Measurements from ENCODE around the gene PRELID1. TPM values are rescaled to one million over a fixed set of nuclear protein-coding genes. Genes with fewer than 3 reads are reported as not detected.
"Not testable (repeated sequence)": the region's sequence is repeated elsewhere in the genome, so short reads cannot be mapped to it uniquely, and the experiment has no call there.

Gene PRELID1
- total RNA-seq, 2 donors from 2014 or later, result 42.2 to 54.0 TPM

DNA sequence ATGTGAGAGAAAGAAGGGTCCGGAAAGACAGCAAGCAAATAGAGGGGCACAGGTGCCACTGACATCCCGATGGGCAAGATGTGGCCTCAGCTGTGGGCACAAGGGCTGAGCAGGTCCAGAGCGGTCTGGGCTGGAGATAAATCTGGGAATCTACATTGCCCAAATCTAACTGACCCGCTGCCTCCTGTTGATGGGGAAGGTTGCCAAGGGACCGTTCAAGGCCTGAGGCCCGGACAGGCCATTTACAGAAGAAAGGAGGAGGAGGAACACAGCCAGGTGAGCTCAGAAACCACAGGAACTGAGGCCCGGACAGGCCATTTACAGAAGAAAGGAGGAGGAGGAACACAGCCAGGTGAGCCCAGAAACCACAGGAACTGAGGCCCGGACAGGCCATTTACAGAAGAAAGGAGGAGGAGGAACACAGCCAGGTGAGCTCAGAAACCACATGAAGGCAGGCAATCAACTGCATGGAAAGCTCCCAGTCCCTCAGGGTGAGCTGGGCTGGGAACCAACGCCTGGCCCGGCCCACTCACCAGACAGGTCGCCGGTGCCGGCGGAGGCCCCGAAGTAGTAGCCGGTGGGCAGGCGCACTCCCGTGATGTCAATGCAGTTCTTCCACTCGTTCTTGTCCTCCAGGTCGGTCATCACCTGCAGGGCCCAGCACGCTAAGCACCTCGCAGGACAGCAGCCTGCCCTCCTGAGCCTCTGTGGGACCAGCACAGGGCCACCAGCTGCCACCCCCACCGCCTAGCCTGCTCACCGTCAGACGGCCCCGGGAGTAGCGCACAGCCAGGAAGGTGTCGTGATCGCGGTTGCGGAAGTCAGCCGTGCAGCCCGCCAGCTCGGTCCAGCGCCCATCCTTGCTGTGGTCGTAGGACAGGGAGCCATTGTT is 33.2 kb downstream of the PRELID1 start:
- ATAC-seq (ENCODE audit: insufficient number of reproducible peaks, low FRiP score, low read depth), result no peak
- H3K36me3 ChIP-seq, result peaks cover 68% of the 10 kb centered on the region

GRCh38 chr5:177338251-177339106 is 34.9 kb downstream of the PRELID1 start:
- ATAC-seq (ENCODE audit: insufficient number of reproducible peaks, low FRiP score, low read depth) (no peak), DNase-seq (ENCODE audit: low spot score) (no peak)
- Histone ChIP-seq H3K9me3 (no peaks in the 10 kb centered on the region), H3K27ac (no peak overlapping the region), H3K4me3 (no peak overlapping the region), H3K4me1 (ENCODE audit: control insufficient read depth in 1 of 2, low read depth in 2 of 2) (no peaks in the 10 kb centered on the region), H3K27me3 (replicated peaks; ENCODE audit: insufficient read depth) (no peaks in the 10 kb centered on the region), H3K36me3 (peaks cover 56% of the 10 kb centered on the region)
- TF ChIP-seq, protein P1, sequence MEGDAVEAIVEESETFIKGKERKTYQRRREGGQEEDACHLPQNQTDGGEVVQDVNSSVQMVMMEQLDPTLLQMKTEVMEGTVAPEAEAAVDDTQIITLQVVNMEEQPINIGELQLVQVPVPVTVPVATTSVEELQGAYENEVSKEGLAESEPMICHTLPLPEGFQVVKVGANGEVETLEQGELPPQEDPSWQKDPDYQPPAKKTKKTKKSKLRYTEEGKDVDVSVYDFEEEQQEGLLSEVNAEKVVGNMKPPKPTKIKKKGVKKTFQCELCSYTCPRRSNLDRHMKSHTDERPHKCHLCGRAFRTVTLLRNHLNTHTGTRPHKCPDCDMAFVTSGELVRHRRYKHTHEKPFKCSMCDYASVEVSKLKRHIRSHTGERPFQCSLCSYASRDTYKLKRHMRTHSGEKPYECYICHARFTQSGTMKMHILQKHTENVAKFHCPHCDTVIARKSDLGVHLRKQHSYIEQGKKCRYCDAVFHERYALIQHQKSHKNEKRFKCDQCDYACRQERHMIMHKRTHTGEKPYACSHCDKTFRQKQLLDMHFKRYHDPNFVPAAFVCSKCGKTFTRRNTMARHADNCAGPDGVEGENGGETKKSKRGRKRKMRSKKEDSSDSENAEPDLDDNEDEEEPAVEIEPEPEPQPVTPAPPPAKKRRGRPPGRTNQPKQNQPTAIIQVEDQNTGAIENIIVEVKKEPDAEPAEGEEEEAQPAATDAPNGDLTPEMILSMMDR (IDR thresholded peaks at IDR 0.05), result no peak

More for the DNA sequence above, 33.2 kb downstream of the PRELID1 start:
- no peak overlapping the region for H3K27ac ChIP-seq
- no peaks in the 10 kb centered on the region for H3K4me1 ChIP-seq (ENCODE audit: control insufficient read depth in 1 of 2, low read depth in 2 of 2)
- TF ChIP-seq, protein P1 (IDR thresholded peaks at IDR 0.05), result no peak
- DNase-seq (ENCODE audit: low spot score), result no peak
- H3K27me3 ChIP-seq (replicated peaks; ENCODE audit: insufficient read depth), result no peaks in the 10 kb centered on the region
- H3K4me3 ChIP-seq, result no peak overlapping the region
- no peaks in the 10 kb centered on the region for H3K9me3 ChIP-seq

GRCh38 chr5:177339107-177339638 is 35.6 kb downstream of the PRELID1 start:
- ATAC-seq (ENCODE audit: insufficient number of reproducible peaks, low FRiP score, low read depth) (no peak), DNase-seq (ENCODE audit: low spot score) (no peak)
- TF ChIP-seq, protein P1 (IDR thresholded peaks at IDR 0.05), result no peak
- no peaks in the 10 kb centered on the region for H3K27me3 ChIP-seq (replicated peaks; ENCODE audit: insufficient read depth)
- no peaks in the 10 kb centered on the region for H3K9me3 ChIP-seq
- peaks cover 49% of the 10 kb centered on the region for H3K36me3 ChIP-seq
- H3K27ac ChIP-seq, result no peak overlapping the region
- no peak overlapping the region for H3K4me3 ChIP-seq
- H3K4me1 ChIP-seq (ENCODE audit: control insufficient read depth in 1 of 2, low read depth in 2 of 2), result no peaks in the 10 kb centered on the region

GRCh38 chr5:177343000-177343399 is 39.4 kb downstream of the PRELID1 start:
- peaks cover 2 to 14% of the 10 kb centered on the region in 2 donors for H3K4me1 ChIP-seq (ENCODE audit: control insufficient read depth in 1 of 2, low read depth in 2 of 2)
- ATAC-seq (ENCODE audit: insufficient number of reproducible peaks, low FRiP score, low read depth); H3K9me3 ChIP-seq; H3K27me3 ChIP-seq (replicated peaks; ENCODE audit: insufficient read depth); DNase-seq (ENCODE audit: low spot score); H3K4me3 ChIP-seq; H3K27ac ChIP-seq: not testable (repeated sequence)
- H3K36me3 ChIP-seq, result peaks cover 17% of the 10 kb centered on the region

- Histone ChIP-seq H3K36me3 (peaks cover 14% of the 10 kb centered on the region), H3K9me3 (no peaks in the 10 kb centered on the region), H3K27ac (no peak overlapping the region), H3K4me1 (ENCODE audit: control insufficient read depth in 1 of 2, low read depth in 2 of 2) (peaks cover 2 to 20% of the 10 kb centered on the region in 2 donors), H3K27me3 (replicated peaks; ENCODE audit: insufficient read depth) (no peaks in the 10 kb centered on the region), H3K4me3 (no peak overlapping the region)
- DNase-seq (ENCODE audit: low spot score) (no peak), ATAC-seq (ENCODE audit: insufficient number of reproducible peaks, low FRiP score, low read depth) (no peak)
- TF ChIP-seq, protein P1 (IDR thresholded peaks at IDR 0.05), result no peak
These were observed 40.2 kb downstream of the PRELID1 start for GRCh38 chr5:177343777-177344176.

All from thoracic aorta (tissue), 2 donors.